GM12872 (cell line): ENCODE measurements around the gene CCND2.

Experiments
- CTCF ChIP-seq: IDR thresholded peaks from 3 replicates; pipeline ENCODE4 v1.5.1; 2011; ENCODE audit warnings: low read depth, mild to moderate bottlenecking, low read length, moderate library complexity; ENCODE audit not compliant: insufficient read depth

The CCND2 gene

GRCh38 chr12:4239746-4240145, 33.8 kb upstream of the CCND2 start:
- no peak for TF ChIP-seq CTCF

DNA sequence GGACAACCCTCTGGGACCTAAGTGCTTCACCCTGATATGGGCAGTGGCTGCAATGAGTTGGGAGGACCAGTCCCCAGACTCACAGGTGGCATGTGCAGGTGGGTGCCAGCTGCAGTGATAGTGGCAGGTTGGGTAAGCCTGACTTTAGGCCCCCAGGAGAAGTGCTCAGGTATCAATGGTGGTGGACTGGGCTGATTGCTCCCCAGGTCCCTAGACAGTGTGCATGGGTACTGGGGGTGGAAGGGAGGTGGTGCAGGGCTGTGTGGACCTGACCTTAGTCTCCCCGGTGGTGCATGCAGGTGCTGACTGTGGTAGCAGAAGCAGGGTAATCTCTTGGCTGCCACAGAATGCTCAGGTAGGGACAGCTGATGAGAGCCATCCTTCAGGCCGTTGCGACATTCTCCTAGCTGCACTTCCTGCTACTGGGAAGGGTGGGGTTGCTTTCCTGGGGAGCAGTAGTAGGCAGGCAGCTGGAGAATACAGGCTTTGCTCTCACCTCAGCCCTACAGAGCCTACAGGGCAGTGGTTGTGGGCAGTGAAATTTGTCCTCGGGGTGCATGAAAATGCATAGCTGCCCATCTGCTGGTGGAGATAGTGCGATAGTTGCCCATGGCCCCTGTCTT, 33.3 kb upstream of the CCND2 start:
- TF ChIP-seq CTCF: no peak

DNA sequence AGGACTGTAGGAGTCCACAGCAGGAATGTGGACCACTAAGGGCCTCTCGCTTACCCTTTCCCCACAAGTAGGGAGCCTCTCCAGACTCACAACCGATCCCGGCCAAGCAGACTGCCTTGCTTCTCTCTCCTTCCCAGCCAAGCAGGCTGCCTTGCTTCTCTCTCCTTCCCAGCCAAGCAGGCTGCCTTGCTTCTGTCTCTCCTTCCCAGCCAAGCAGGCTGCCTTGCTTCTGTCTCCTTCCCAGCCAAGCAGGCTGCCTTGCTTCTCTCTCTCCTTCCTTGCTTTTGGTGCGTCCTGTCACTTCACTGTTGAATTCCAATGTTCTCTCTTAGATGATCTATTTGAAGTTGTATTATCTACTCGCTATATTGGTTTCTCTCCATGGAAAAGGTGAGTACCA, 32.6 kb upstream of the CCND2 start:
- no peak for TF ChIP-seq CTCF

GRCh38 chr12:4241592-4241991, 32.0 kb upstream of the CCND2 start:
- TF ChIP-seq CTCF: no peak

DNA sequence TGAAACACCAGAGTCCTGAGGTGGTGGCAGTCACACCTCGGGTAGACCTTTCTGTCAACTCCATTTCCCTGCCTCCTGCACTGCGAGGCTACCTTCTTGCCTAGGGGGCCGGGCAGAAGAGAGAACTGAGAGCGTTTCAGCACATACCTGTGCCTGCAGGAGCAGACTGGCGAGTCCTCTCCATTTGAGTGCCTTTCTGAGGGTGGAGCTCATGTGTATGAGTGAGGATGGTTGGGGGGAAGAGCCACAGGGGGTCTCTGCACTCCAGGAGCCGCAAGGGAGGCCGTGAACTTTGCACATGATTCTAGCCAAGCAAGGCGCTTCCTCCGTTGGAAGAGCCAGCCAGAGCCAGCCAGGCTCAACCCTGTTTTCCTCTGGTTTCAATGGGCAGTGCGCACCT, 31.0 kb upstream of the CCND2 start:
- TF ChIP-seq CTCF: no peak

- TF ChIP-seq CTCF: no peak
Measured at GRCh38 chr12:4243091-4243490, 30.5 kb upstream of the CCND2 start.

DNA sequence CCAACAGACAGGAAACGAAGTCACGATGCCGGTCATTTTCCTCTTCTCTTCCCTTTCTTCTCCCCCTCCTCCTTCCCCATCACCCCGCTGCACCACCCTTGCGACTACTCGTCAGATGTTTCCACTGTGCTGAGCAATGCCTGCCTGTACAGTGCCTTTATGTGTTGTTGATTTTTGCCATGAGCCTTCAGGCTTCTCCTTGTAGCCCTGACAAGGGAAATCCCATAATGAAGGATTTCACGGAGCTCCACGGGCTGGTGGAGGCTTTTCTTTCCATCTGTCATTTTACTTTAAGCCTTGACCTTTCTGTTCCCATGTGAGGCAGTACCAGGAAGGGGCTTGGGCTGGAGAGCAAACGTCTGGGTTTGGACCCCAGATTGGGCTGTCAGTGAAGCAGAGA, 28.7 kb upstream of the CCND2 start:
- no peak for TF ChIP-seq CTCF

DNA sequence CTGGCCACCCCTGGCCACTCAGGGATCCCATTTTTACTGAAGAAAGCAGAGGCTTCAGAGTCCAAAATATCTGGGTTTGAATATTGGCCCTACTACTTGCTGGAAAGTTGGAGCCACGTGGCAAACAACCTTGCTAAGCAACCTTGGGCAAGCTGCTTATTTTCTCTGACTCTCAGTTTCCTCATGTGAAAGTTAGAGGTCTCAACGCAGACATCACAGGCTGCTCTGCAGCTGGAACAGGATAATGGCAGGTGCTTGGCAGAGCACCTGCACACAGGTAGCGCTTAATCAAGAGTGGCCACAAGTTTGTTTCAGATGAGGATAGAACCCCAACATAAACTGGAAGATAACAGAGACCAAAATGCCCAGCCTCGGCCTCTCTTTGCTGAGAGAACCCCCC, 28.1 kb upstream of the CCND2 start:
- TF ChIP-seq CTCF: no peak
